ENCODE results near the gene SENP2. TPM values are rescaled to one million over a fixed set of nuclear protein-coding genes. Genes with fewer than 3 reads are reported as not detected.

The SENP2 gene
- total RNA-seq, 1 experiment from 2014 or later, result 56.9 TPM

- Mint-ChIP-seq H3K27ac (no peak overlapping the region), H3K4me1 (no peaks in the 10 kb centered on the region), H3K4me3 (no peak overlapping the region), H3K27me3 (ENCODE audit: low read depth) (no peaks in the 10 kb centered on the region; the same call in 1 of the 2 replicates), H3K36me3 (peaks cover 39% of the 10 kb centered on the region), H3K9me3 (no peaks in the 10 kb centered on the region)
- CTCF ChIA-PET, result interaction anchor here (0.6 to 1.5 kb wide), 3 partner anchors 29 to 275 kb away, joined by 3 read pairs; no protein-coding TSS in a partner anchor
- no peak for DNase-seq (ENCODE audit: low spot score)
- ATAC-seq, result no peak
- no peak for TF ChIP-seq ERG (CRISPR knock-in tag; IDR thresholded peaks at IDR 0.05)
- no peak for TF ChIP-seq NFE2L1 (CRISPR knock-in tag; IDR thresholded peaks at IDR 0.05)
- no peak for TF ChIP-seq ZNF232 (CRISPR knock-in tag; IDR thresholded peaks at IDR 0.05)
- no peak for TF ChIP-seq ATF2 (CRISPR knock-in tag; IDR thresholded peaks at IDR 0.05; ENCODE audit: borderline replicate concordance, low read depth)
- TF ChIP-seq ETV6 (CRISPR knock-in tag; IDR thresholded peaks at IDR 0.05), result no peak
- TF ChIP-seq TP53 (CRISPR knock-in tag; IDR thresholded peaks at IDR 0.05), result no peak
- TF ChIP-seq ZBTB43 (CRISPR knock-in tag; IDR thresholded peaks at IDR 0.05), result no peak
- TF ChIP-seq USF2 (CRISPR knock-in tag; IDR thresholded peaks at IDR 0.05), result no peak
- no peak for TF ChIP-seq CDX4 (CRISPR knock-in tag; IDR thresholded peaks at IDR 0.05; ENCODE audit: borderline replicate concordance)
- no peak for TF ChIP-seq ZNF396 (CRISPR knock-in tag; IDR thresholded peaks at IDR 0.05; ENCODE audit: borderline replicate concordance)
- no peak for TF ChIP-seq SP1 (CRISPR knock-in tag; conservative IDR thresholded peaks at IDR 0.05)
- no peak for TF ChIP-seq ZNF219 (CRISPR knock-in tag; IDR thresholded peaks at IDR 0.05; ENCODE audit: borderline replicate concordance)
- no peak for TF ChIP-seq HMGXB4 (CRISPR knock-in tag; IDR thresholded peaks at IDR 0.05)
- TF ChIP-seq PRRX2 (CRISPR knock-in tag; IDR thresholded peaks at IDR 0.05), result no peak
- TF ChIP-seq GTF2I (CRISPR knock-in tag; conservative IDR thresholded peaks at IDR 0.05), result no peak
- no peak for TF ChIP-seq PREB (CRISPR knock-in tag; IDR thresholded peaks at IDR 0.05; ENCODE audit: borderline replicate concordance)
- no peak for TF ChIP-seq SMAD3 (CRISPR knock-in tag; IDR thresholded peaks at IDR 0.05; ENCODE audit: borderline replicate concordance)
- TF ChIP-seq ATF3 (CRISPR knock-in tag; conservative IDR thresholded peaks at IDR 0.05), result no peak
- no peak for TF ChIP-seq RORB (CRISPR knock-in tag; IDR thresholded peaks at IDR 0.05)
- no peak for TF ChIP-seq ELF4 (CRISPR knock-in tag; IDR thresholded peaks at IDR 0.05; ENCODE audit: low read depth)
- POLR2A ChIA-PET, result interaction anchor here (0.6 kb wide), 2 partner anchors 174 to 721 kb away, joined by 4 read pairs; no protein-coding TSS in a partner anchor
Measured at GRCh38 chr3:185631508-185632206, 45.6 kb downstream of the SENP2 start.
